MM.1S (cell line): Measurements from ENCODE around the gene EMC1.
"Not testable (repeated sequence)": the region's sequence is repeated elsewhere in the genome, so short reads cannot be mapped to it uniquely, and the experiment has no call there.

Experiments
- DNase-seq: peaks from one replicate; pipeline ENCODE4 v3.0.0-alpha.2; 2015
- H2AFZ ChIP-seq: fragments of 300-600 bp; sonication (generic); 2 replicates; pipeline ENCODE4 v1.6.0; 2016; ENCODE audit warnings: antibody characterized with exemption, low read length
- H3F3A ChIP-seq: fragments of 300-600 bp; sonication (generic); 2 replicates; pipeline ENCODE4 v1.6.1; 2016; ENCODE audit warnings: mild to moderate bottlenecking, antibody characterized with exemption, low read length, moderate library complexity, mixed read lengths; ENCODE audit not compliant: insufficient read depth
- H3K27ac ChIP-seq: fragments of 300-600 bp; sonication (generic); 2 replicates; pipeline ENCODE4 v1.5.1; 2016; ENCODE audit warnings: mild to moderate bottlenecking, low read length
- H3K27me3 ChIP-seq: fragments of 300-600 bp; sonication (generic); replicated peaks from 2 replicates; pipeline ENCODE4 v1.6.0; 2016; ENCODE audit warnings: low read length; ENCODE audit not compliant: insufficient read depth
- H3K36me3 ChIP-seq: fragments of 300-600 bp; sonication (generic); replicated peaks from 2 replicates; pipeline ENCODE4 v1.6.1; 2016; ENCODE audit warnings: mild to moderate bottlenecking, low read length, mixed read lengths; ENCODE audit not compliant: insufficient read depth
- H3K4me1 ChIP-seq: fragments of 300-600 bp; sonication (generic); 2 replicates; pipeline ENCODE4 v1.6.1; 2016; ENCODE audit warnings: low read length, mixed read lengths
- H3K4me2 ChIP-seq: fragments of 300-600 bp; sonication (generic); 2 replicates; pipeline ENCODE4 v1.6.0; 2016; ENCODE audit warnings: low read depth, low read length
- H3K4me3 ChIP-seq: fragments of 300-600 bp; sonication (generic); 2 replicates; pipeline ENCODE4 v1.5.1; 2016; ENCODE audit warnings: low read length, mixed read lengths
- H3K79me2 ChIP-seq: fragments of 300-600 bp; sonication (generic); 2 replicates; pipeline ENCODE4 v1.6.1; 2016; ENCODE audit warnings: mixed run types, low read length, mixed read lengths
- H3K9ac ChIP-seq: fragments of 300-600 bp; sonication (generic); 2 replicates; pipeline ENCODE4 v1.6.1; 2016; ENCODE audit warnings: low read length, mixed read lengths
- H3K9me2 ChIP-seq: fragments of 300-600 bp; sonication (generic); replicated peaks from 2 replicates; pipeline ENCODE4 v1.6.1; 2016; ENCODE audit warnings: mild to moderate bottlenecking, low read length, mixed read lengths; ENCODE audit not compliant: insufficient read depth
- H3K9me3 ChIP-seq: fragments of 300-600 bp; sonication (generic); replicated peaks from 2 replicates; pipeline ENCODE4 v1.6.1; 2016; ENCODE audit warnings: mild to moderate bottlenecking, low read length, mixed read lengths; ENCODE audit not compliant: insufficient read depth
- H4K20me1 ChIP-seq: fragments of 300-600 bp; sonication (generic); 2 replicates; pipeline ENCODE4 v1.6.1; 2016; ENCODE audit warnings: mild to moderate bottlenecking, low read length, moderate library complexity, mixed read lengths; ENCODE audit not compliant: insufficient read depth
- EZH2 ChIP-seq: fragments of 300-600 bp; sonication (generic); optimal IDR thresholded peaks from 2 replicates; pipeline ENCODE3; 2017; ENCODE audit warnings: low read depth, mild to moderate bottlenecking, antibody characterized with exemption, low read length, mixed read lengths
- EZH2phosphoT487 ChIP-seq: fragments of 300-600 bp; sonication (generic); IDR thresholded peaks from 2 replicates; pipeline ENCODE4 v1.6.1; 2018; ENCODE audit warnings: antibody characterized with exemption, low read length
- TF ChIP-seq, protein P1 (sequence below): fragments of 300-600 bp; sonication (generic); IDR thresholded peaks from 2 replicates; pipeline ENCODE4 v1.5.1; 2016; ENCODE audit warnings: antibody characterized with exemption, low read length, mixed read lengths

EMC1 gene

DNA sequence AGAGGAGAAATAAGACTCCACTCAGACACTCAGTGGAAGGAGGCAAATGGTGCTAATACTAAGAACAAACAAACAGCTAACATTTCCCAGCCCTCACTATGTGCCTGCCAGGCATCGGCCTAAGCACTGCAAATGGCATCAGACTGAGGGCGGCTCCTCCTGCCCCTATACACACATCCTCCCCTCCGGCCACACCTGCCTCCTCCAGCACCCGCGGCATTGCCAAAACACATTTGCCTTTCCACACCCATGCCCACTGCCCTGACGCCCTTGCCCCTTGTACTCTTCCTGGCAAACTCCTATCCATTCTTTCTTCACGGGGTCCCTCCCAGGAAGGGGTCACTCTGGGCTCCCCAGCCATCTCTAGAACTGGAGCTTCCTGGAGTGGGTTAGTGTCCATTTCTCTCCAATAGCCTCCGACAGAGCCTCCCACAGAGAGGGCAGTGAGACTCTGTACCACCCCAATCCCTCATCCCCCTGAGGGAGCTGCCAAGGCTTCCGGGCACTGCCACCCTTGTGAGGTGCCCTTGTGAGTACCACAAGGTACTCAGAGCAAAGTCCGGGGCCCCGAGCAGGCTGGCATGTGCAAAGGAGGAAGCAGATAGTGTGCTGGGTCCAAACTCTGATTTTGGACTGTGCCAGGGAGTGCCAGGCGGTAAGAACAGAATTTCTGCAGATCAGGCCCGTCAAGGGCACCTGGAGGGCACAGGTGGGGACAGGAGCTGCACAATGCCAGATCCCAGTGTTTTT is 36.3 kb upstream of the EMC1 start:
- Histone ChIP-seq H3K9me3 (no peaks in the 10 kb centered on the region), H3F3A (no peaks in the 10 kb centered on the region), H3K36me3 (no peaks in the 10 kb centered on the region), H3K27me3 (no peaks in the 10 kb centered on the region), H4K20me1 (no peaks in the 10 kb centered on the region), H2AFZ (no peak overlapping the region), H3K9me2 (no peaks in the 10 kb centered on the region), H3K4me1 (no peaks in the 10 kb centered on the region), H3K9ac (no peak overlapping the region), H3K4me3 (no peak overlapping the region), H3K27ac (no peak overlapping the region), H3K4me2 (no peak overlapping the region), H3K79me2 (no peaks in the 10 kb centered on the region)
- no peak for DNase-seq
- no peak for TF ChIP-seq EZH2
- TF ChIP-seq, protein P1, sequence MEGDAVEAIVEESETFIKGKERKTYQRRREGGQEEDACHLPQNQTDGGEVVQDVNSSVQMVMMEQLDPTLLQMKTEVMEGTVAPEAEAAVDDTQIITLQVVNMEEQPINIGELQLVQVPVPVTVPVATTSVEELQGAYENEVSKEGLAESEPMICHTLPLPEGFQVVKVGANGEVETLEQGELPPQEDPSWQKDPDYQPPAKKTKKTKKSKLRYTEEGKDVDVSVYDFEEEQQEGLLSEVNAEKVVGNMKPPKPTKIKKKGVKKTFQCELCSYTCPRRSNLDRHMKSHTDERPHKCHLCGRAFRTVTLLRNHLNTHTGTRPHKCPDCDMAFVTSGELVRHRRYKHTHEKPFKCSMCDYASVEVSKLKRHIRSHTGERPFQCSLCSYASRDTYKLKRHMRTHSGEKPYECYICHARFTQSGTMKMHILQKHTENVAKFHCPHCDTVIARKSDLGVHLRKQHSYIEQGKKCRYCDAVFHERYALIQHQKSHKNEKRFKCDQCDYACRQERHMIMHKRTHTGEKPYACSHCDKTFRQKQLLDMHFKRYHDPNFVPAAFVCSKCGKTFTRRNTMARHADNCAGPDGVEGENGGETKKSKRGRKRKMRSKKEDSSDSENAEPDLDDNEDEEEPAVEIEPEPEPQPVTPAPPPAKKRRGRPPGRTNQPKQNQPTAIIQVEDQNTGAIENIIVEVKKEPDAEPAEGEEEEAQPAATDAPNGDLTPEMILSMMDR = no peak
- no peak for TF ChIP-seq EZH2phosphoT487

DNA sequence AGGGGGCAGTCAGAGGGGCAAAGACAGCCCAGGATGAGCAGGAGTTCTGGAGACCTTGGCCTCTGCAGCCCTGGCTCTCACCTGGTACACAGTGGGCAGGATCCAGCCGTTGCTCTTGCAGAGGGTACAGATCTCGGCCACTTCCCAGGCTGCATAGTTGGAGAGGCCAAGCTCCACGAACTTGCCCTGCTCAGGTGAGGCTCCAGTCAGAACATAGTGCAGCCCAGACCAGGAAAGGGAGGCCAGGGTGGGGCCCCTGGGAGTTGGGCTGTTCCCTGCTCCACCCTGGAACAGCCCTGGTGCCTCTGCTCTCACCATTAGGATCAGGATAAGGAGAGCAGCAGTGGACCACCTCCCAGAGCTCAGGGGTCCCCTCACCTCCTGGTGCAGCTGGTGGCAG is 34.5 kb upstream of the EMC1 start:
- not testable (repeated sequence) for H3K4me1 ChIP-seq, H3K9me3 ChIP-seq, DNase-seq, H3K4me3 ChIP-seq, H3K9me2 ChIP-seq, H3K27me3 ChIP-seq, H3K4me2 ChIP-seq, H3F3A ChIP-seq, H2AFZ ChIP-seq, H3K9ac ChIP-seq, H3K36me3 ChIP-seq, H3K79me2 ChIP-seq, H3K27ac ChIP-seq, H4K20me1 ChIP-seq

DNA sequence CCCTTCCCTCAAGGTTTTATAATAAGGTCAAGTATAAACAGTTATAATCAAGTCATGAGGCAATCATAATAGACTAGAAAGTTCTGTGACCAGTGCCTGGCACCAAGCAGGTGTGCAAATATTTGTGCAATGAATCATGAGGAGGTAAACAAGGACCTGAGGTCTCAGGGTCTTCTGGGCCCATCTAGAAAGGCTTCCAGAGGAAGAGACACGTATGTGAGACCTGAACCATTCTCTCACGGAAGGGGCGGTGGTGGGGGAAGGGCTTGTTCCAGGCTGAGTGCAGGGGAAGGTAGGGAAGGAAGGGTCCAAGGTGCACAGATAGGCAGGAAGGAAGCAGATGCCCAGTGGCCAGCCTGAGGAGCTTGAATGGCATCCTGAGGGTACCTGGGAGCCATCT is 34.0 kb upstream of the EMC1 start:
- H3K9me2 ChIP-seq, H3K4me1 ChIP-seq, H3K9me3 ChIP-seq, H3K4me2 ChIP-seq, H3K27ac ChIP-seq, H4K20me1 ChIP-seq, H3K9ac ChIP-seq, H2AFZ ChIP-seq, DNase-seq, H3K79me2 ChIP-seq, H3K27me3 ChIP-seq, H3F3A ChIP-seq, H3K36me3 ChIP-seq, H3K4me3 ChIP-seq: not testable (repeated sequence)

DNA sequence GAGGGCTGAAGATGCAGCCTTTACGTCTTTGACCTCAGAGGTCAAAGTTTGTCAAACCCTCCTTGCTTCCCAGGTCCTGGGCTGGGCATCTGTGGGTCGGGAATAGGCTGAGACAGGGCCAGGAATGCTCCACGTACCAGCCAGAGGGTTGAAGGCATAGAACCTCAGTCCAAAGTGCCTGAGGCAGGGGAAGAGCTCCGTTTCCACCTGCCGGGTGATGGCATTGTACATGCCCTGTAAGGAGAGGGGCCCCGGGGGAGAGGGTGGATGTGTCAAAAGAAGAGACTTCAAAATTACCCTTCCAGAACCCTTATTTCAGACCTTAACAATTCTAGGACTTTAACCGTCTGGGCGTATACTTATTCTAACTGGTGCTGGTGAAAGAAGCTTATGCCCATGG is 33.6 kb upstream of the EMC1 start:
- Histone ChIP-seq H3K36me3 (no peaks in the 10 kb centered on the region), H3K9me2 (no peaks in the 10 kb centered on the region), H3K79me2 (no peaks in the 10 kb centered on the region), H3K9me3 (no peaks in the 10 kb centered on the region), H3K4me2 (no peak overlapping the region), H3K9ac (no peak overlapping the region), H3F3A (no peaks in the 10 kb centered on the region), H3K27ac (no peak overlapping the region), H3K4me1 (no peaks in the 10 kb centered on the region), H3K4me3 (no peak overlapping the region), H3K27me3 (no peaks in the 10 kb centered on the region), H2AFZ (no peak overlapping the region), H4K20me1 (no peaks in the 10 kb centered on the region)
- no peak for DNase-seq
- TF ChIP-seq EZH2 = no peak
- TF ChIP-seq, protein P1 = no peak
- TF ChIP-seq EZH2phosphoT487 = no peak
